Activated B cell treated with CpG ODN at 0.5 μM for 24 hours (primary cell): ENCODE results near the gene APOBEC4. TPM values are rescaled to one million over a fixed set of nuclear protein-coding genes. Genes with fewer than 3 reads are reported as not detected.
"Not testable (repeated sequence)": the region's sequence is repeated elsewhere in the genome, so short reads cannot be mapped to it uniquely, and the experiment has no call there.

Source experiments
- ATAC-seq: fragments of 200-7000 bp; cut with Tn5 transposase; one replicate; pipeline ENCODE4 v1.10.0; 2021; ENCODE audit warnings: low read depth, mild to moderate bottlenecking, moderate library complexity
- CTCF ChIA-PET: fragments of 350-600 bp; sonication (Branson Sonifier 250); formaldehyde crosslinking; loops from one replicate; lab custom pipeline; 2021; ENCODE audit warnings: antibody characterized with exemption; lab: Charles Lee
- POLR2A ChIA-PET: fragments of 350-600 bp; sonication (Branson Sonifier 250); formaldehyde crosslinking; loops from one replicate; lab custom pipeline; 2021; ENCODE audit warnings: antibody characterized with exemption; lab: Charles Lee
- DNase-seq: peaks from one replicate; pipeline ENCODE4 v3.0.0; 2022
- H3K27ac Mint-ChIP-seq: one replicate; pipeline ENCODE4 v1.8.0; 2020; ENCODE audit warnings: mixed read lengths
- H3K27me3 Mint-ChIP-seq: one replicate; pipeline ENCODE4 v1.8.0; 2021; ENCODE audit warnings: mixed read lengths
- H3K36me3 Mint-ChIP-seq: one replicate; pipeline ENCODE4 v1.8.0; 2021; ENCODE audit warnings: low read depth, mixed read lengths
- H3K4me1 Mint-ChIP-seq: one replicate; pipeline ENCODE4 v1.8.0; 2021; ENCODE audit warnings: mixed read lengths
- H3K4me3 Mint-ChIP-seq: one replicate; pipeline ENCODE4 v1.8.0; 2020; ENCODE audit warnings: mild to moderate bottlenecking, mixed read lengths
- H3K9me3 Mint-ChIP-seq: one replicate; pipeline ENCODE4 v1.8.0; 2020; ENCODE audit warnings: mixed read lengths
- intact Hi-C: fragments of 100-400 bp; cut with micrococcal nuclease; formaldehyde crosslinking; loops from one replicate; pipeline ENCODE4 v1.15.1; 2024
- total RNA-seq: library from RNA; stranded (reverse); gene quantifications from 2 replicates; pipeline ENCODE4 v1.2.3, GENCODE V29; 2022
- TF ChIP-seq, protein P1 (sequence below): fragments of 200-600 bp; IDR thresholded peaks from one replicate; pipeline ENCODE4 v1.8.0; 2022; ENCODE audit warnings: antibody characterized with exemption, mild to moderate bottlenecking

The APOBEC4 gene
- total RNA-seq, 1 donor from 2014 or later, result not detected

GRCh38 chr1:183685112-183685713, 32.1 kb upstream of the APOBEC4 start:
- Mint-ChIP-seq H3K4me1 (peaks cover 8% of the 10 kb centered on the region), H3K27me3 (peaks cover 25% of the 10 kb centered on the region), H3K36me3 (no peaks in the 10 kb centered on the region), H3K9me3 (no peaks in the 10 kb centered on the region), H3K27ac (no peak overlapping the region), H3K4me3 (no peak overlapping the region)
- ChIA-PET CTCF (interaction anchor here (0.5 to 4.5 kb wide), 25 partner anchors 9 to 722 kb away, joined by 3 to 98 read pairs (median 4); partner anchors contain the start of gene APOBEC4), POLR2A (interaction anchor here (0.9 to 2.1 kb wide), 4 partner anchors 10 to 231 kb away, joined by 3 to 10 read pairs (median 3); no protein-coding TSS in a partner anchor)
- TF ChIP-seq, protein P1, sequence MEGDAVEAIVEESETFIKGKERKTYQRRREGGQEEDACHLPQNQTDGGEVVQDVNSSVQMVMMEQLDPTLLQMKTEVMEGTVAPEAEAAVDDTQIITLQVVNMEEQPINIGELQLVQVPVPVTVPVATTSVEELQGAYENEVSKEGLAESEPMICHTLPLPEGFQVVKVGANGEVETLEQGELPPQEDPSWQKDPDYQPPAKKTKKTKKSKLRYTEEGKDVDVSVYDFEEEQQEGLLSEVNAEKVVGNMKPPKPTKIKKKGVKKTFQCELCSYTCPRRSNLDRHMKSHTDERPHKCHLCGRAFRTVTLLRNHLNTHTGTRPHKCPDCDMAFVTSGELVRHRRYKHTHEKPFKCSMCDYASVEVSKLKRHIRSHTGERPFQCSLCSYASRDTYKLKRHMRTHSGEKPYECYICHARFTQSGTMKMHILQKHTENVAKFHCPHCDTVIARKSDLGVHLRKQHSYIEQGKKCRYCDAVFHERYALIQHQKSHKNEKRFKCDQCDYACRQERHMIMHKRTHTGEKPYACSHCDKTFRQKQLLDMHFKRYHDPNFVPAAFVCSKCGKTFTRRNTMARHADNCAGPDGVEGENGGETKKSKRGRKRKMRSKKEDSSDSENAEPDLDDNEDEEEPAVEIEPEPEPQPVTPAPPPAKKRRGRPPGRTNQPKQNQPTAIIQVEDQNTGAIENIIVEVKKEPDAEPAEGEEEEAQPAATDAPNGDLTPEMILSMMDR, result no peak
- no peak for DNase-seq
- ATAC-seq, result peak; percentile 61
- intact Hi-C loops, result loop anchor here (1.0 to 5.0 kb wide), 4 partner anchors 30 to 723 kb away; partner anchors contain the start of gene SMG7

DNA sequence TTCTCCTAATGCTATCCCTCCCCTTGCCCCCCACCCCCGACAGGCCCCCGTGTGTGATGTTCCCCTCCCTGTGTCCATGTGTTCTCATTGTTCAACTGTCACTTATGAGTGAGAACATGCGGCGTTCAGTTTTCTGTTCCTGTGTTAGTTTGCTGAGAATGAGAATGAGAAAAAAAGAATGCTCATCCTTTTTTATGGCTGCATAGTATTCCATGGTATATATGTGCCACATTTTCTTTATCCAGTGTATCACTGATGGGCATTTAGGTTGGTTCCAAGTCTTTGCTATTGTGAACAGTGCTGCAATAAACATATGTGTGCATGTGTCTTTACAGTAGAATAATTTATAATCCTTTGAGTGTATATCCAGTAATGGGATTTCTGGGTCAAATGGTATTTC, 26.2 kb upstream of the APOBEC4 start:
- ATAC-seq, H3K4me1 Mint-ChIP-seq, DNase-seq, H3K9me3 Mint-ChIP-seq, intact Hi-C loops, H3K4me3 Mint-ChIP-seq, POLR2A ChIA-PET, H3K27ac Mint-ChIP-seq, CTCF ChIA-PET, H3K36me3 Mint-ChIP-seq: not testable (repeated sequence)
- peaks cover 40% of the 10 kb centered on the region for H3K27me3 Mint-ChIP-seq

DNA sequence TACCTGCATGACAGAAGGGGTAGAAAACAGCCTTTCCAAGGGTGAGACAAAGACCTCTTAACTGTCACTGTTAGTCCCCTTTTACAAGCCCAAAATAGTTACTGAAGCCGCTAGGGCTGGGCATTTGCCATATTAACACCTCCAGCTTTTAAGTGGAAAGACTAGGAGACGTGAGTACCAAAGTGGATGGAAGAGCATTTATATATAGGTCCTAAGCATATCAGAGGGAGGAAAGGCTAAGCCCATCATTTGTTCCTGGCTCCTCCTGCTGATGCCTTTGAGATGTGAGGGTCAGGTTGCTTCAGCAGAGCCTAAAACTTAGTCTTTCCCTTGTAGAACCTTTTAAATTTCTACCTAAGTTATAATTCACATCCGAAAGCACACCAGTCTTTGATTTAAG, 25.7 kb upstream of the APOBEC4 start:
- ChIA-PET POLR2A (no interaction called here), CTCF (interaction anchor here (1.1 kb wide), 1 partner anchor 237 kb away, joined by 3 read pairs; no protein-coding TSS in a partner anchor)
- intact Hi-C loops, result no loop called here
- H3K27ac Mint-ChIP-seq, result no peak overlapping the region
- DNase-seq, result no peak
- no peak overlapping the region for H3K4me3 Mint-ChIP-seq
- no peaks in the 10 kb centered on the region for H3K36me3 Mint-ChIP-seq
- no peaks in the 10 kb centered on the region for H3K9me3 Mint-ChIP-seq
- TF ChIP-seq, protein P1, result no peak
- H3K27me3 Mint-ChIP-seq, result peaks cover 37% of the 10 kb centered on the region
- ATAC-seq, result no peak
- H3K4me1 Mint-ChIP-seq, result no peaks in the 10 kb centered on the region

DNA sequence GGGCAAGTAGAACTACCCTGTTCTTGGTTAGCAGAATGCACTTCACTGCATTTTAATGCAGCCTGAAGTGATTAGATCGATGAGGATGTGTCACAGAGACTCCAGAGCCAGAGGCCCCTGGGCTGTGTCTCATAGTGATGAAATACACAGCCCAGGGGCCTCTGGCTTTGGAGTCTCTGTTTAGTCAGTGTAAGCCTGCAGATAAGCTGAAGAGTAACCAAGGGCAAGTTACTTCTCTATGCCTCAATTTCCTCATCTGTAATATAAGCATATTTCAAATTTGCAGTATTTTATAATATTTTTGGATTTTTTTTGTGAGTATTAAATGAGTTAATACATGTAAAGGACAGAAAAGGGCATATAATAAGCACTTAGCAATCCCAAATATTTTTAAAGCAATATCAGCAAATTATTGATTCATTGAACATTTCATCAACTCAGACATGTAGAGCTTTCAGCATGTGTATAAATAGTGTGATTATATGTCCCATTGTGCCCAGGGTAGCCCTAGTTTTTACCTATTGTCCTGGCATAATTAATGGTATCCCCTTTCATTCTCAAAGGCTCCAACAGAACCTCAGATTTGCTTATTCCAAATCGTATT, 23.6 kb upstream of the APOBEC4 start:
- CTCF ChIA-PET, result interaction anchor here (1.3 kb wide), 1 partner anchor 8 kb away, joined by 5 read pairs; no protein-coding TSS in a partner anchor
- Mint-ChIP-seq H3K27ac (no peak overlapping the region), H3K4me3 (no peak overlapping the region), H3K9me3 (peaks cover 2% of the 10 kb centered on the region), H3K36me3 (no peaks in the 10 kb centered on the region), H3K4me1 (no peaks in the 10 kb centered on the region), H3K27me3 (peaks cover 30% of the 10 kb centered on the region)
- POLR2A ChIA-PET, result no interaction called here
- DNase-seq (no peak), ATAC-seq (no peak)
- intact Hi-C loops, result no loop called here
- TF ChIP-seq, protein P1, result no peak

DNA sequence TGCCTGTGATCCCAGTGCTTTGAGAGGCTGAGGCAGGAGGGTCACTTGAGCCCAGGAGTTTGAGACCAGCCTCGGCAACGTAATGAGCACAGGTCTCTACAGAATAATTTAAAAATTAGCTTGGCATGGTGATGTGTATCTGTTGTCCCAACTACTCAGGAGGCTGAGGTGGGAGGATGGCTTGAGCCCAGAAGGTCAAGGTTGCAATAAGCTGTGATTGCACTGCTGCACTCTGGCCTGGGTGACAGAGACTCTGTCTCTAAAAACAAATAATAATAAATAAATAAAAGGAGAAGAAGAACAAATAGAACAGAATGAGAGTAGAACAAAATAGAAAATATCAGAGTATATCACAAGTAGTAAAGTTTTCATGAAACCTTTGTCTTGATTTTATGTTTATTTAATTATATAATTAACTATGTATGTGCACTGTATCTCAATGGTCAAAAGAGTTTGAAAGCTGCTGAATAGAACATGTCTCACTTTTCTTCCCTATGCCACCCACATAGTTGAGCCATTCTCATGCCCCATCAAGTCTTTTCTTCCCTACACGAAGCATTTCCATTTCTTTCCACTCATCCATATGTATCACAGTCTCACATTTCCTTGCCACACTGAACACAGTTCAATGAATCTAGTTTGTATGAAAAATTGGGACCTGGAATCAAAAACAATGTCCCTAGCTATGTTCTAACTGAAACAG, 22.9 kb upstream of the APOBEC4 start:
- ChIA-PET POLR2A (no interaction called here), CTCF (interaction anchor here (1.3 kb wide), 1 partner anchor 9 kb away, joined by 5 read pairs; no protein-coding TSS in a partner anchor)
- intact Hi-C loops, result no loop called here
- H3K27ac Mint-ChIP-seq, result no peak overlapping the region
- no peaks in the 10 kb centered on the region for H3K4me1 Mint-ChIP-seq
- ATAC-seq (no peak), DNase-seq (no peak)
- TF ChIP-seq, protein P1, result no peak
- peaks cover 3% of the 10 kb centered on the region for H3K9me3 Mint-ChIP-seq
- H3K27me3 Mint-ChIP-seq, result peaks cover 25% of the 10 kb centered on the region
- H3K4me3 Mint-ChIP-seq, result no peak overlapping the region
- H3K36me3 Mint-ChIP-seq, result no peaks in the 10 kb centered on the region
